Trophoblast cell (in vitro differentiated cells and primary cell): ENCODE results near the gene CDH6.

ENCODE experiments used
- DNase-seq, 2 donors: peaks; one replicate each; pipeline ENCODE4 v3.0.0-alpha.2; 2016
- H2AFZ ChIP-seq: 2 replicates; pipeline ENCODE4 v1.6.1; 2013; ENCODE audit warnings: low read length, moderate library complexity, mild to moderate bottlenecking; ENCODE audit not compliant: insufficient read depth, poor library complexity
- H2AK5ac ChIP-seq: 2 replicates; pipeline ENCODE4 v1.6.1; 2013; ENCODE audit warnings: mild to moderate bottlenecking, low read length
- H2BK120ac ChIP-seq: 2 replicates; pipeline ENCODE4 v1.6.1; 2013; ENCODE audit warnings: low read length, mild to moderate bottlenecking, moderate library complexity; ENCODE audit not compliant: insufficient read depth, poor library complexity
- H2BK12ac ChIP-seq: 2 replicates; pipeline ENCODE4 v1.6.1; 2013; ENCODE audit warnings: mild to moderate bottlenecking, low read length, moderate library complexity
- H2BK5ac ChIP-seq: 2 replicates; pipeline ENCODE4 v1.6.1; 2013; ENCODE audit warnings: low read length, low read depth, moderate library complexity, mild to moderate bottlenecking; ENCODE audit not compliant: poor library complexity
- H3K14ac ChIP-seq: 2 replicates; pipeline ENCODE4 v1.6.1; 2013; ENCODE audit warnings: mild to moderate bottlenecking, low read length
- H3K18ac ChIP-seq: 2 replicates; pipeline ENCODE4 v1.6.1; 2013; ENCODE audit warnings: mild to moderate bottlenecking, low read length
- H3K23ac ChIP-seq: 2 replicates; pipeline ENCODE4 v1.6.1; 2013; ENCODE audit warnings: low read length
- H3K27ac ChIP-seq: 2 replicates; pipeline ENCODE4 v1.5.1; 2013; ENCODE audit warnings: low read depth, mild to moderate bottlenecking, inconsistent platforms, low read length, moderate library complexity
- H3K27me3 ChIP-seq: 2 replicates; pipeline ENCODE4 v1.6.1; 2013; ENCODE audit warnings: inconsistent platforms, mild to moderate bottlenecking, low read length, moderate library complexity; ENCODE audit not compliant: insufficient read depth
- H3K36me3 ChIP-seq, 2 experiments: 1 replicate in 1 of 2; 2 replicates in 1 of 2; pipeline ENCODE4 v1.6.1; 2013; ENCODE audit warnings: low read length in 2 of 2, mild to moderate bottlenecking in 2 of 2, moderate library complexity in 1 of 2; ENCODE audit not compliant: insufficient read depth in 2 of 2, control insufficient read depth in 1 of 2
- H3K4ac ChIP-seq: 2 replicates; pipeline ENCODE4 v1.6.1; 2013; ENCODE audit warnings: low read depth, mild to moderate bottlenecking, low read length, moderate library complexity
- H3K4me1 ChIP-seq, 2 experiments: 1 replicate in 1 of 2; 2 replicates in 1 of 2; pipeline ENCODE4 v1.6.1; 2013; ENCODE audit warnings: low read length in 2 of 2, mild to moderate bottlenecking in 2 of 2, moderate library complexity in 1 of 2; ENCODE audit not compliant: insufficient read depth in 2 of 2, control insufficient read depth in 1 of 2
- H3K4me2 ChIP-seq: 2 replicates; pipeline ENCODE4 v1.6.1; 2013; ENCODE audit warnings: inconsistent platforms, mild to moderate bottlenecking, low read length, moderate library complexity
- H3K4me3 ChIP-seq: 2 replicates; pipeline ENCODE4 v1.5.1; 2013; ENCODE audit warnings: mild to moderate bottlenecking, low read depth, low read length, inconsistent platforms
- H3K79me1 ChIP-seq: one replicate; pipeline ENCODE4 v1.6.1; 2013; ENCODE audit warnings: low read length
- H3K79me2 ChIP-seq: 2 replicates; pipeline ENCODE4 v1.6.1; 2013; ENCODE audit warnings: low read length, mild to moderate bottlenecking; ENCODE audit not compliant: control insufficient read depth, insufficient read depth, poor library complexity
- H3K9ac ChIP-seq: 2 replicates; pipeline ENCODE4 v1.6.1; 2013; ENCODE audit warnings: mild to moderate bottlenecking, low read length
- H3K9me3 ChIP-seq: 2 replicates; pipeline ENCODE4 v1.6.1; 2013; ENCODE audit warnings: low read depth, mild to moderate bottlenecking, control low read depth, inconsistent platforms, low read length; ENCODE audit not compliant: insufficient read depth
- H4K12ac ChIP-seq: 2 replicates; pipeline ENCODE4 v1.6.1; 2013; ENCODE audit warnings: low read depth, mild to moderate bottlenecking, low read length, moderate library complexity
- H4K8ac ChIP-seq: 2 replicates; pipeline ENCODE4 v1.6.1; 2013; ENCODE audit warnings: low read depth, mild to moderate bottlenecking, low read length, moderate library complexity
- H4K91ac ChIP-seq: one replicate; pipeline ENCODE4 v1.6.1; 2013; ENCODE audit warnings: low read depth, mild to moderate bottlenecking, low read length, moderate library complexity
- WGBS: extraction: QIAGEN DNeasy Blood & Tissue Kit; methylation state at CpG from one replicate; pipeline ENCODE4 v1.1.7; 2013; ENCODE audit warnings: missing lambda C conversion rate; ENCODE audit not compliant: insufficient read length, insufficient coverage; ENCODE audit errors: extremely low coverage; 5-methylcytosine and 5-hydroxymethylcytosine counted together

CDH6 gene

GRCh38 chr5:31250201-31250600, 56.7 kb downstream of the CDH6 start:
- Histone ChIP-seq H4K12ac (no peak overlapping the region), H3K4me3 (no peak overlapping the region), H3K9me3 (no peaks in the 10 kb centered on the region), H3K4me2 (no peak overlapping the region), H3K27ac (no peak overlapping the region), H3K79me1 (no peaks in the 10 kb centered on the region), H3K23ac (no peak overlapping the region), H2BK120ac (no peak overlapping the region), H3K27me3 (no peaks in the 10 kb centered on the region), H2AFZ (no peak overlapping the region), H2AK5ac (no peak overlapping the region), H2BK12ac (no peak overlapping the region), H3K79me2 (no peaks in the 10 kb centered on the region), H3K14ac (no peak overlapping the region), H3K18ac (no peak overlapping the region), H4K8ac (no peak overlapping the region), H3K9ac (no peak overlapping the region), H3K4ac (no peak overlapping the region), H2BK5ac (no peak overlapping the region), H4K91ac (no peak overlapping the region), H3K4me1 (no peaks in the 10 kb centered on the region), H3K36me3 (no peaks in the 10 kb centered on the region)
- no CpG with 5 or more reads among the region's 3 CpGs for WGBS
- DNase-seq: no peak

- Histone ChIP-seq H3K4me3 (no peak overlapping the region), H2AK5ac (no peak overlapping the region), H3K18ac (no peak overlapping the region), H3K9ac (no peak overlapping the region), H3K9me3 (no peaks in the 10 kb centered on the region), H3K79me2 (no peaks in the 10 kb centered on the region), H2BK5ac (no peak overlapping the region), H2BK12ac (no peak overlapping the region), H2BK120ac (no peak overlapping the region), H3K36me3 (no peaks in the 10 kb centered on the region), H3K79me1 (no peaks in the 10 kb centered on the region), H3K27ac (no peak overlapping the region), H3K14ac (no peak overlapping the region), H4K91ac (no peak overlapping the region), H2AFZ (no peak overlapping the region), H3K23ac (no peak overlapping the region), H4K12ac (no peak overlapping the region), H3K4me1 (no peaks in the 10 kb centered on the region), H3K27me3 (no peaks in the 10 kb centered on the region), H3K4ac (no peak overlapping the region), H4K8ac (no peak overlapping the region), H3K4me2 (no peak overlapping the region)
- WGBS: no CpG with 5 or more reads among the region's 4 CpGs
- no peak for DNase-seq
These were observed 57.5 kb downstream of the CDH6 start for GRCh38 chr5:31251032-31251431.

- Histone ChIP-seq H3K79me2 (no peaks in the 10 kb centered on the region), H3K4me2 (no peak overlapping the region), H3K14ac (no peak overlapping the region), H2BK5ac (no peak overlapping the region), H3K79me1 (no peaks in the 10 kb centered on the region), H2AK5ac (no peak overlapping the region), H3K27me3 (no peaks in the 10 kb centered on the region), H3K9me3 (no peaks in the 10 kb centered on the region), H4K91ac (no peak overlapping the region), H3K27ac (no peak overlapping the region), H2AFZ (no peak overlapping the region), H3K23ac (no peak overlapping the region), H2BK12ac (no peak overlapping the region), H3K36me3 (no peaks in the 10 kb centered on the region), H4K8ac (no peak overlapping the region), H4K12ac (no peak overlapping the region), H3K18ac (no peak overlapping the region), H2BK120ac (no peak overlapping the region), H3K4ac (no peak overlapping the region), H3K4me1 (no peaks in the 10 kb centered on the region), H3K4me3 (no peak overlapping the region), H3K9ac (no peak overlapping the region)
- WGBS: no CpG with 5 or more reads among the region's 10 CpGs
- DNase-seq: no peak
These were observed 61.6 kb downstream of the CDH6 start for GRCh38 chr5:31255041-31255440.

GRCh38 chr5:31268256-31268655, 74.8 kb downstream of the CDH6 start:
- Histone ChIP-seq H3K79me2 (no peaks in the 10 kb centered on the region), H4K12ac (no peak overlapping the region)
- no CpG with 5 or more reads among the region's 2 CpGs for WGBS

More at GRCh38 chr5:31268256-31268655, 74.8 kb downstream of the CDH6 start:
- Histone ChIP-seq H3K4me1 (no peaks in the 10 kb centered on the region), H3K36me3 (no peaks in the 10 kb centered on the region), H3K27ac (no peak overlapping the region), H3K4me2 (no peak overlapping the region), H2AK5ac (no peak overlapping the region), H2BK120ac (no peak overlapping the region), H3K9ac (no peak overlapping the region), H4K91ac (no peak overlapping the region), H3K4ac (no peak overlapping the region), H3K79me1 (no peaks in the 10 kb centered on the region), H2BK12ac (no peak overlapping the region), H3K14ac (no peak overlapping the region), H3K4me3 (no peak overlapping the region), H2BK5ac (no peak overlapping the region), H3K27me3 (no peaks in the 10 kb centered on the region), H3K18ac (no peak overlapping the region), H3K23ac (no peak overlapping the region), H4K8ac (no peak overlapping the region), H3K9me3 (no peaks in the 10 kb centered on the region), H2AFZ (no peak overlapping the region)
- DNase-seq: peak in 1 of 2 donors; percentile 12
